Subcutaneous adipose tissue (tissue), 4 donors: ENCODE data around the gene TBX1. TPM values are rescaled to one million over a fixed set of nuclear protein-coding genes. Genes with fewer than 3 reads are reported as not detected.

Source experiments
- total RNA-seq, 4 donors: library from RNA; depleted of rRNA; stranded (reverse); fragments of >200 nt; gene quantifications; one replicate each; pipeline ENCODE4 v1.1.0, GENCODE V29; 2016
- TF ChIP-seq, protein P1 (sequence below): fragments of 450-650 bp; IDR thresholded peaks from one replicate; pipeline ENCODE4 v1.5.1; 2016; ENCODE audit warnings: low read depth, mild to moderate bottlenecking, control low read depth, antibody characterized with exemption, moderate library complexity

TBX1 gene
- total RNA-seq, 4 donors from 2014 or later = 0.51 to 6.2 (median 1.8) TPM

- TF ChIP-seq, protein P1, sequence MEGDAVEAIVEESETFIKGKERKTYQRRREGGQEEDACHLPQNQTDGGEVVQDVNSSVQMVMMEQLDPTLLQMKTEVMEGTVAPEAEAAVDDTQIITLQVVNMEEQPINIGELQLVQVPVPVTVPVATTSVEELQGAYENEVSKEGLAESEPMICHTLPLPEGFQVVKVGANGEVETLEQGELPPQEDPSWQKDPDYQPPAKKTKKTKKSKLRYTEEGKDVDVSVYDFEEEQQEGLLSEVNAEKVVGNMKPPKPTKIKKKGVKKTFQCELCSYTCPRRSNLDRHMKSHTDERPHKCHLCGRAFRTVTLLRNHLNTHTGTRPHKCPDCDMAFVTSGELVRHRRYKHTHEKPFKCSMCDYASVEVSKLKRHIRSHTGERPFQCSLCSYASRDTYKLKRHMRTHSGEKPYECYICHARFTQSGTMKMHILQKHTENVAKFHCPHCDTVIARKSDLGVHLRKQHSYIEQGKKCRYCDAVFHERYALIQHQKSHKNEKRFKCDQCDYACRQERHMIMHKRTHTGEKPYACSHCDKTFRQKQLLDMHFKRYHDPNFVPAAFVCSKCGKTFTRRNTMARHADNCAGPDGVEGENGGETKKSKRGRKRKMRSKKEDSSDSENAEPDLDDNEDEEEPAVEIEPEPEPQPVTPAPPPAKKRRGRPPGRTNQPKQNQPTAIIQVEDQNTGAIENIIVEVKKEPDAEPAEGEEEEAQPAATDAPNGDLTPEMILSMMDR = no peak
Observed at GRCh38 chr22:19737846-19738663, 22.5 kb upstream of the TBX1 start.

- TF ChIP-seq, protein P1 = no peak
Observed at GRCh38 chr22:19738664-19739447, 21.7 kb upstream of the TBX1 start.

- TF ChIP-seq, protein P1 = no peak
Observed at GRCh38 chr22:19739448-19739895, 21.1 kb upstream of the TBX1 start.

DNA sequence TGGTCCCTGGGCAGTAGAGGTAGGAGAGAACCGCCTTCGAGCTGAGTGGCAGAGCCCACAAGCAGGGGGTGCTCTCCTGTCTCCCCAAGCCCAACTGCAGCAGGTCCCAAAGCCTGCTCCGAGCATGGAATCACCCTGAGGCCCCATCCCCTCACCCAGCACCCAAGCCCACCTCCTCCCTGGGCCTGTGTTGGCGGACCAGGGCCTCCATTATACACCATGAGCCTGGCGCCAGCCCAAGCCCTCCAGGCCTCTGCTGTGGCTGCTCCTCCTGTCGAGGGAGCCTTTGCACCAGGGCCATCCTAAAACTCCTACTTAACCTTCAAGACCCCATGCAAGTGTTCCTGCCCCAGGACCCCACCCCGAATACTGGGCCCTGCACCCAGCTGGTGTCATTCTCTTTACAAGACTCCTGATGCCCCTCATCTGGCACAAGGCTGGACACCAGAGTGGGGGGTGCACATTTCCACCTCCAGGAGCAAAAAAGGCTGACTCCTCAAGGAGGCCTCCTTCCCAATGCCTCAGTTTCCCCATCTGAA, 20.6 kb upstream of the TBX1 start:
- TF ChIP-seq, protein P1 = no peak

DNA sequence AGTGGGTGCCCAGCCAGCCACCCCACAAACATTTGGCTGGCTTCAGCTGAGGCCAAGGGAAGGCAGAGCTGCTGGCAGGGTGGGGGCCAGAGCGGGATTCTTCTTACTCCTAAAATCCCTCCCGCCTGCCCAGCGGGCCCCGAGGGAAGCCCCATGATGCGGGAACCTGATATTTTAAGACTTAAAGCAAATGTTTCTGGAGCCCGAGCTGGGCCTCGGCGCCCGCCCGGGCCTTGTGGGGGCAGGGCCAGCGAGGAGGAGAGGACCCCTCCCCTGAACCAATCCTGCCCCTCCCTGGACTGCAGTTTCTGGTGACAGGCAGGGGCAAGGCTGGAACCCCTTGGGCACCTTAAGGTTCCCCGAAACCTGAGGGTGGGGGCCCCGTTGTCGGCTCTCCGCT, 20.0 kb upstream of the TBX1 start:
- TF ChIP-seq, protein P1 = no peak

DNA sequence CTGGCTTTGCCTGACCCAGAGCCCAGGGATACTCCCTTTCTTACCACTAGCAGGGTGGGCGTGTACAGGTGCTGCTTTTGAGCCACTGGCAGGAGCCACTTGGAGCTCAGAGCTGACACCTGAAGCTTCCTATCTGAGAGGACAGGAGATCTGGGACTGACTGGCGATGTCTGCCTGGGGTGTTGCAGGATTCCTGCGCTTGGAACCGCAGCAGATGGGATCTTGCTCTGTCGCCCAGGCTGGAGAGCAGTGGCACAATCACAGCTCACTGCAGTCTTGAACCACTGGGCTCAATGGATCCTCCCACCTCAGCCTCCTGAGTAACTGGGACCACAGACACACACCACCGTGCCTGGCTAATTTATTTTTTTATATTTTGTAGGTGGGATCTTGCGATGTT, 19.5 kb upstream of the TBX1 start:
- TF ChIP-seq, protein P1 = no peak
